Progenitor cell of endocrine pancreas (in vitro differentiated cells): ENCODE measurements around the gene FAM219B. TPM values are rescaled to one million over a fixed set of nuclear protein-coding genes. Genes with fewer than 3 reads are reported as not detected.

Source experiments
- DNase-seq: peaks from one replicate; pipeline ENCODE4 v3.0.0; 2021; ENCODE audit warnings: low spot score; ENCODE audit not compliant: unreplicated experiment
- H3K27ac Mint-ChIP-seq: 2 replicates; pipeline ENCODE4 v1.8.0; 2021; ENCODE audit warnings: mild to moderate bottlenecking, moderate library complexity, mixed read lengths
- H3K27me3 Mint-ChIP-seq: 2 replicates; pipeline ENCODE4 v1.8.0; 2021; ENCODE audit warnings: mixed read lengths
- H3K36me3 Mint-ChIP-seq: 2 replicates; pipeline ENCODE4 v1.8.0; 2022; ENCODE audit warnings: mixed read lengths; ENCODE audit not compliant: insufficient read depth
- H3K4me1 Mint-ChIP-seq: 2 replicates; pipeline ENCODE4 v1.8.0; 2021; ENCODE audit warnings: low read depth, mixed read lengths
- H3K4me3 Mint-ChIP-seq: 2 replicates; pipeline ENCODE4 v1.8.0; 2021; ENCODE audit warnings: low read depth, mild to moderate bottlenecking, moderate library complexity, mixed read lengths
- H3K9me3 Mint-ChIP-seq: 2 replicates; pipeline ENCODE4 v1.8.0; 2021; ENCODE audit warnings: low read depth, mixed read lengths
- total RNA-seq: library from RNA; stranded (reverse); gene quantifications from 2 replicates; pipeline ENCODE4 v1.2.1, GENCODE V29; 2021
- TF ChIP-seq, protein P1 (sequence below): fragments of 200-600 bp; sonication (generic); IDR thresholded peaks from one replicate; pipeline ENCODE4 v1.5.0; 2021; ENCODE audit warnings: antibody characterized with exemption, mild to moderate bottlenecking; ENCODE audit not compliant: unreplicated experiment

FAM219B gene
- total RNA-seq, 1 donor from 2014 or later, result 118 TPM

DNA sequence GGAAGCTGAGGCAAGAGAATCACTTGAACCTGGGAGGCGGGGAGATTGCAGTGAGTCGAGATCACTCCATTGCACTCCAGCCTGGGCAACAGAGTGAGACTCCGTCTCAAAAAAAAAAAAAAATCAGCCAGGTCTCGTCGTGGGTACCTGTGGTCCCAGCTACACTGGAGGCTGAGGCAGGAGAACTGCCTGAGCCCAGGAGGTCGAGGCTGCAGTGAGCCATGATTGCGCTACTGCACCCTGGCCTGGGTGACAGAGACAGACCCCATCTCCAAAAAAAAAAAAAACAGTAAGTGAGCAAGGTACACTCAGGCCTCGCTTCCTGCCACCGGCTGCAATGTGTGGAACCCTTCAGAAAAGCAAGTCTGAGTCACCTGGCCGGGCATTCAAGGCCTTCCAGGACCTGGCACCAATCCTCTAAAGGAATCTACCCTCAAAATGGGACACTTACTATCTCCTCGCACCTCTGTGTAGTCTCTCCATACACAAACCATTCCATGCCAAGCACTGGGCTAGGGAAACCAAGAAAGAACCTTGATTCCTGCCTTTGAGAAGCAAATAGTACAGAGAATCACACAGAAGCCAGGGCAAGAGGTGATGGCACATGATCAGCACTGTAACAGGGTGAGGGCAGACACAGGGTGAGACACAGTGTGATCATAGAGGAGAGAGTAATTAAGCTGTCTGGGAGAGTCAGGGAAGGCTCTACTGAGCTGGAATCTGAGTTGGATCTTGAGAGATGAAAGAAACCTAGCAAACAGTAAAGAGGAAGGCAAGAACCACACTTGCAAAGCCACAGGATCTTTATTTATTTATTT, 43.2 kb downstream of the FAM219B start:
- Mint-ChIP-seq H3K27me3 (no peaks in the 10 kb centered on the region), H3K4me3 (no peak overlapping the region), H3K4me1 (peaks cover 12% of the 10 kb centered on the region), H3K9me3 (no peaks in the 10 kb centered on the region), H3K27ac (no peak overlapping the region), H3K36me3 (peaks cover 14% of the 10 kb centered on the region)
- TF ChIP-seq, protein P1, sequence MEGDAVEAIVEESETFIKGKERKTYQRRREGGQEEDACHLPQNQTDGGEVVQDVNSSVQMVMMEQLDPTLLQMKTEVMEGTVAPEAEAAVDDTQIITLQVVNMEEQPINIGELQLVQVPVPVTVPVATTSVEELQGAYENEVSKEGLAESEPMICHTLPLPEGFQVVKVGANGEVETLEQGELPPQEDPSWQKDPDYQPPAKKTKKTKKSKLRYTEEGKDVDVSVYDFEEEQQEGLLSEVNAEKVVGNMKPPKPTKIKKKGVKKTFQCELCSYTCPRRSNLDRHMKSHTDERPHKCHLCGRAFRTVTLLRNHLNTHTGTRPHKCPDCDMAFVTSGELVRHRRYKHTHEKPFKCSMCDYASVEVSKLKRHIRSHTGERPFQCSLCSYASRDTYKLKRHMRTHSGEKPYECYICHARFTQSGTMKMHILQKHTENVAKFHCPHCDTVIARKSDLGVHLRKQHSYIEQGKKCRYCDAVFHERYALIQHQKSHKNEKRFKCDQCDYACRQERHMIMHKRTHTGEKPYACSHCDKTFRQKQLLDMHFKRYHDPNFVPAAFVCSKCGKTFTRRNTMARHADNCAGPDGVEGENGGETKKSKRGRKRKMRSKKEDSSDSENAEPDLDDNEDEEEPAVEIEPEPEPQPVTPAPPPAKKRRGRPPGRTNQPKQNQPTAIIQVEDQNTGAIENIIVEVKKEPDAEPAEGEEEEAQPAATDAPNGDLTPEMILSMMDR, result no peak
- DNase-seq, result no peak

DNA sequence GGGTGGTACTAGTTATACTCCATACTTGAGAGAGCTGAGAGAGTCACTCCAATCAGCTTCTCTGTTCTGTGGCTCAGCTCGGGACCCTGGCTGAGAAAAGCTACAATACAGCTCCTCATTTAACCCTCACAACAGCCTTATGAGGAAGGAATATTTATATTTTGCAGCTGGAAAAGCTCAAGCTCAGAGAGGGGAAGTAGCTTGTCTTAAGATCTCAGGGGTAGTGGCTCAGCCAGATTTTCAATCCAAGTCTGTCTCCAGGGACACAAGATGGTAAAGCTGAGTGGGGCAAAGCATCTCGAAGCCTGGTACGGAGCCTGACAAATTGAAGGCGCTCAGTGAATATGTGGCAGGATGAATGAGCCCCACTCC, 48.3 kb downstream of the FAM219B start:
- TF ChIP-seq, protein P1, result no peak
- Mint-ChIP-seq H3K27me3 (no peaks in the 10 kb centered on the region), H3K27ac (no peak overlapping the region), H3K4me1 (no peaks in the 10 kb centered on the region), H3K36me3 (no peaks in the 10 kb centered on the region), H3K9me3 (no peaks in the 10 kb centered on the region), H3K4me3 (no peak overlapping the region)
- no peak for DNase-seq

DNA sequence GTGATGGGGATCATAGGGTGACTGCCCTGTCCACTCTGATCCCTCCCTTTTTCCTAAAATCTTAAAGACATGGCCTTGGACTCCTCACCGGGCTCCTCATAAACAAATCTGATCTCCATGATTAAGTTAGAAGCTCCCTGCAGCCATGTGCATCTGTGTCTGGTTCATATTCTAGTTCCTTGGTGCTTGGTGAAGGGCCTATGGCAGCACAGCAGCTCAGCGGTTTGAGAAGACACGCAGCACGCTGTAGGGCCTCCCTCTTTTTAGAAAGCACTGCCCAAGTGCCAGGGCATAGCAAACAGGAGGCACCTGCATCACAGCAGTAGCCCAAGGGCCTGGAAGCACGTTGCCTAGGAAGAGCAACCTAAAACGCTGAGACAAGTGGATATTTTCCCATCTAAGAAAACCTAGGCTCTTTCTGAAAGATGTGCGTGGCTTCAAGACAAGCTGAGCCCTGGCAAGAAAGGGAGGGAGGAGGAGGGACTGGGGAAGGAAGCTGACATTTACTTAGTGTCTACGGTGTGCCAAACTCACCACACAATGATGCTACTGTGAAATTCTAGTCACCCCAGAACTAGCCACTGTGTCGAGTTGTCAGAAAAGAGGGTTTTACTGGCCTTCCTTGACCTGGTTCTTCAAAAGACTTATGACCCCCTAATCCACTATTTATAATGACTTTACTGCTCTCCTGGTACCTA, 48.8 kb downstream of the FAM219B start:
- H3K4me3 Mint-ChIP-seq, result no peak overlapping the region
- no peaks in the 10 kb centered on the region for H3K9me3 Mint-ChIP-seq
- H3K27ac Mint-ChIP-seq, result peak overlapping the region; percentile 84
- no peaks in the 10 kb centered on the region for H3K4me1 Mint-ChIP-seq
- no peaks in the 10 kb centered on the region for H3K36me3 Mint-ChIP-seq
- TF ChIP-seq, protein P1, result no peak
- DNase-seq, result no peak
- H3K27me3 Mint-ChIP-seq, result no peaks in the 10 kb centered on the region

DNA sequence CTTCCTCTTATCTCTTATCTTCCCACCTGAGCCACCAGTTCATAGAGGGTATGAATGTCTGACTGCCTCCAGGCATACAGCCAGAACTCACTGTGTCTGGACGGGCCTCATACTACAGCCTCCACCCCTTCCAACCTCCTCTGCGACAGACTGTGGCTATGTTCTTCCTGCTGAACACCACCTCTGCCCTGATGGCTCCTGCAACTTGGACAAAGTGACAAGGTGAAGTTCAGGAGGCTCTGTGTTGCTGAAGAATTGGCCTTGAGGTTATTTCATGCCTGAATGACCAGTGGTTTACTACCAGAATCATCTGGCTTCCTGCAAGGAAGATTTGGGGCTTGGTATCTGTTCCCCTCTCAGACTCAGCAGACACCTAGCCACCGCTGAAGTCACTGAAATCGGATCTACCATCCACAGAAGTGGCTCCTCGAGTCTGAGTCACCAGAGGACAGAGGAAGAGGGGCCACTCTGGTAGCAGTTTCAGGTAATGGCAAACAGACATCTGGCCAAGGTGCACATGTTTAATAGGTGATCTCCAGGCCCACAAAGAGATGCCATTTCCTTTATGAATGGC, 49.5 kb downstream of the FAM219B start:
- Mint-ChIP-seq H3K36me3 (no peaks in the 10 kb centered on the region), H3K4me3 (no peak overlapping the region), H3K9me3 (no peaks in the 10 kb centered on the region), H3K27ac (no peak overlapping the region), H3K27me3 (no peaks in the 10 kb centered on the region), H3K4me1 (no peaks in the 10 kb centered on the region)
- TF ChIP-seq, protein P1, result no peak
- DNase-seq, result no peak

DNA sequence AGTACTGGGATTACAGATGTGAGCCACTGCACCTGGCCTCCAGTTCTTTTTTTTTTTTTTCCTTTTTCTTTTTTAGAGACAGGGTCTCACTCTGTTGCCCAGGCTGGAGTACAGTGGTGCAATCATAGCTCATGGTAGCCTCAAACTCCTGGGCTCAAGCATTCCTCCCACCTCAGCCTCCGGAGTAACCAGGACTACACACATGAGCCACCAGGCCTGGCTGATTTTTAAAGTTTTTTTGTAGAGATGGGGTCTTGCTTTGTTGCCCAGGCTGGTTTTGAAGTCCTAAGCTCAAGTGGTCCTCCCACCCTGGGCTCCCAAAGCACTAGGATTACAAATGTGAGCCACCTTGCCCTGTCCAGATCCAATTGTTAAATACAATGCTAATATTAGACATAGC, 50.1 kb downstream of the FAM219B start:
- H3K9me3 Mint-ChIP-seq, result no peaks in the 10 kb centered on the region
- no peak overlapping the region for H3K4me3 Mint-ChIP-seq
- no peaks in the 10 kb centered on the region for H3K4me1 Mint-ChIP-seq
- no peak for DNase-seq
- H3K27me3 Mint-ChIP-seq, result no peaks in the 10 kb centered on the region
- H3K27ac Mint-ChIP-seq, result no peak overlapping the region
- H3K36me3 Mint-ChIP-seq, result no peaks in the 10 kb centered on the region
- TF ChIP-seq, protein P1, result no peak
